ENCODE measurements around the gene CIRBP. TPM values are rescaled to one million over a fixed set of nuclear protein-coding genes. Genes with fewer than 3 reads are reported as not detected.

The CIRBP gene
- total RNA-seq, 1 experiment from 2014 or later, result 66.6 TPM

- H3K27me3 ChIP-seq (ENCODE audit: control insufficient read depth, insufficient read depth, low read length), result no peaks in the 10 kb centered on the region
- TF ChIP-seq TCF7L2 (IDR thresholded peaks at IDR 0.05; ENCODE audit: low read depth, low read length) (no peak), POLR2AphosphoS5 (IDR thresholded peaks at IDR 0.05; ENCODE audit: low read depth, low read length) (no peak), REST (IDR thresholded peaks at IDR 0.05; ENCODE audit: insufficient read depth in 1 of 2, low read depth in 2 of 2, low read length in 1 of 2) (no peak), SIN3A (IDR thresholded peaks at IDR 0.05; ENCODE audit: borderline replicate concordance, insufficient read depth, low read depth, low read length) (no peak)
- in situ Hi-C loops (cut with HindIII; ENCODE audit: low pct_unique_long_range_greater_than_20kb, low sequenced_read_pairs) (no loop called here), intact Hi-C loops (cut with micrococcal nuclease; ENCODE audit: unreplicated experiment) (no loop called here)
- H3K4me1 ChIP-seq (ENCODE audit: control insufficient read depth, insufficient read depth, low read length), result peaks cover 4% of the 10 kb centered on the region; the same call in 1 of the 2 replicates
- ATAC-seq (no peak), DNase-seq (ENCODE audit: low read depth, low spot score) (no peak)
- H3K9me3 ChIP-seq (ENCODE audit: control insufficient read depth, insufficient read depth, low read depth, low read length), result no peaks in the 10 kb centered on the region
- H3K27ac ChIP-seq (ENCODE audit: low read length), result no peak overlapping the region
- ChIA-PET POLR2A (no interaction called here), CTCF (interaction anchor here (0.6 kb wide), 1 partner anchor 44 kb away, joined by 3 read pairs; no protein-coding TSS in a partner anchor)
- no peaks in the 10 kb centered on the region for H3K36me3 ChIP-seq (ENCODE audit: control insufficient read depth, insufficient read depth, low read length)
- no TSS peak for BruUV-seq (replicated peaks)
- no peak overlapping the region for H3K4me3 ChIP-seq (ENCODE audit: low read depth in 2 of 2, low read length in 2 of 2)
Measured at GRCh38 chr19:1221904-1222255, 47.3 kb upstream of the CIRBP start.

- TF ChIP-seq SIN3A (IDR thresholded peaks at IDR 0.05; ENCODE audit: borderline replicate concordance, insufficient read depth, low read depth, low read length) (no peak), TCF7L2 (IDR thresholded peaks at IDR 0.05; ENCODE audit: low read depth, low read length) (no peak), REST (IDR thresholded peaks at IDR 0.05; ENCODE audit: insufficient read depth in 1 of 2, low read depth in 2 of 2, low read length in 1 of 2) (no peak), POLR2AphosphoS5 (IDR thresholded peaks at IDR 0.05; ENCODE audit: low read depth, low read length) (no peak), CTCF (IDR thresholded peaks at IDR 0.05) (no peak)
- Histone ChIP-seq H3K27ac (ENCODE audit: low read length) (no peak overlapping the region), H3K27me3 (ENCODE audit: control insufficient read depth, insufficient read depth, low read length) (no peaks in the 10 kb centered on the region), H3K4me3 (ENCODE audit: low read depth in 2 of 2, low read length in 2 of 2) (no peak overlapping the region), H3K36me3 (ENCODE audit: control insufficient read depth, insufficient read depth, low read length) (no peaks in the 10 kb centered on the region), H3K4me1 (ENCODE audit: control insufficient read depth, insufficient read depth, low read length) (peaks cover 3% of the 10 kb centered on the region; the same call in 1 of the 2 replicates), H3K9me3 (ENCODE audit: control insufficient read depth, insufficient read depth, low read depth, low read length) (no peaks in the 10 kb centered on the region)
- no TSS peak for BruUV-seq (replicated peaks)
- ChIA-PET POLR2A (no interaction called here), CTCF (interaction anchor here (0.6 kb wide), 2 partner anchors 12 to 44 kb away, joined by 3 to 4 read pairs; no protein-coding TSS in a partner anchor)
- intact Hi-C loops (cut with micrococcal nuclease; ENCODE audit: unreplicated experiment), result no loop called here
- in situ Hi-C loops (cut with HindIII; ENCODE audit: low pct_unique_long_range_greater_than_20kb, low sequenced_read_pairs), result no loop called here
- DNase-seq (ENCODE audit: low read depth, low spot score) (no peak), ATAC-seq (no peak)
Measured at GRCh38 chr19:1222394-1222793, 46.7 kb upstream of the CIRBP start.

Measured in Panc1 (cell line).